Skeletal muscle satellite cell (primary cell): ENCODE results near the gene PPEF1.

Experiments
- H3K27me3 ChIP-seq: 2 replicates; pipeline ENCODE4 v1.7.0; 2013; ENCODE audit warnings: low read length; ENCODE audit not compliant: control insufficient read depth, insufficient read depth
- H3K36me3 ChIP-seq: 2 replicates; pipeline ENCODE4 v1.7.0; 2013; ENCODE audit warnings: mild to moderate bottlenecking, control low read depth, low read length; ENCODE audit not compliant: insufficient read depth
- H3K4me1 ChIP-seq: 2 replicates; pipeline ENCODE4 v1.7.0; 2013; ENCODE audit warnings: low read length; ENCODE audit not compliant: control insufficient read depth, insufficient read depth
- H3K4me2 ChIP-seq: 2 replicates; pipeline ENCODE4 v1.7.0; 2013; ENCODE audit warnings: mild to moderate bottlenecking, low read length
- H3K4me3 ChIP-seq: 2 replicates; pipeline ENCODE4 v1.7.0; 2013; ENCODE audit warnings: low read length
- H3K9ac ChIP-seq: 2 replicates; pipeline ENCODE4 v1.7.0; 2013; ENCODE audit warnings: mild to moderate bottlenecking, low read depth, low read length, moderate library complexity
- H3K9me3 ChIP-seq: replicated peaks from 2 replicates; pipeline ENCODE4 v1.7.0; 2013; ENCODE audit warnings: mild to moderate bottlenecking, control low read depth, low read length

The PPEF1 gene

GRCh38 chrX:18872621-18873020, 165.2 kb downstream of the PPEF1 start:
- no peaks in the 10 kb centered on the region for H3K27me3 ChIP-seq
- no peak overlapping the region for H3K4me3 ChIP-seq
- H3K36me3 ChIP-seq = no peaks in the 10 kb centered on the region
- H3K4me1 ChIP-seq = peaks cover 23% of the 10 kb centered on the region
- no peaks in the 10 kb centered on the region for H3K9me3 ChIP-seq
- peak overlapping the region; percentile 54 for H3K4me2 ChIP-seq
- H3K9ac ChIP-seq = peak overlapping the region; percentile 77

- peaks cover 23% of the 10 kb centered on the region for H3K4me1 ChIP-seq
- peak overlapping the region; percentile 72 for H3K4me2 ChIP-seq
- H3K9me3 ChIP-seq = no peaks in the 10 kb centered on the region
- no peaks in the 10 kb centered on the region for H3K36me3 ChIP-seq
- peak overlapping the region; percentile 77 for H3K9ac ChIP-seq
- H3K4me3 ChIP-seq = peak overlapping the region; percentile 35
- H3K27me3 ChIP-seq = no peaks in the 10 kb centered on the region
Observed at GRCh38 chrX:18873189-18873791, 165.8 kb downstream of the PPEF1 start.

GRCh38 chrX:18873836-18874235, 166.4 kb downstream of the PPEF1 start:
- Histone ChIP-seq H3K27me3 (no peaks in the 10 kb centered on the region), H3K4me3 (no peak overlapping the region), H3K36me3 (no peaks in the 10 kb centered on the region), H3K9me3 (no peaks in the 10 kb centered on the region), H3K4me2 (peak overlapping the region; percentile 72), H3K9ac (no peak overlapping the region), H3K4me1 (peaks cover 23% of the 10 kb centered on the region)

- no peak overlapping the region for H3K4me3 ChIP-seq
- H3K36me3 ChIP-seq = no peaks in the 10 kb centered on the region
- H3K4me2 ChIP-seq = no peak overlapping the region
- H3K27me3 ChIP-seq = no peaks in the 10 kb centered on the region
- H3K9me3 ChIP-seq = no peaks in the 10 kb centered on the region
- peaks cover 23% of the 10 kb centered on the region for H3K4me1 ChIP-seq
- H3K9ac ChIP-seq = no peak overlapping the region
Observed at GRCh38 chrX:18874560-18875255, 167.3 kb downstream of the PPEF1 start.

- H3K4me3 ChIP-seq = no peak overlapping the region
Observed at GRCh38 chrX:18875256-18875878, 167.9 kb downstream of the PPEF1 start.

GRCh38 chrX:18877469-18877868, 170.0 kb downstream of the PPEF1 start:
- Histone ChIP-seq H3K4me1 (peaks cover 13% of the 10 kb centered on the region), H3K9ac (no peak overlapping the region), H3K36me3 (no peaks in the 10 kb centered on the region), H3K27me3 (no peaks in the 10 kb centered on the region), H3K9me3 (no peaks in the 10 kb centered on the region), H3K4me2 (no peak overlapping the region), H3K4me3 (no peak overlapping the region)

More at GRCh38 chrX:18875256-18875878, 167.9 kb downstream of the PPEF1 start:
- H3K9ac ChIP-seq = no peak overlapping the region
- no peaks in the 10 kb centered on the region for H3K36me3 ChIP-seq
- H3K27me3 ChIP-seq = no peaks in the 10 kb centered on the region
- H3K4me2 ChIP-seq = no peak overlapping the region
- H3K4me1 ChIP-seq = peaks cover 23% of the 10 kb centered on the region
- no peaks in the 10 kb centered on the region for H3K9me3 ChIP-seq
